ENCODE data around the gene ZNF574.

ZNF574 gene

GRCh38 chr19:42065511-42065910, 10.5 kb upstream of the ZNF574 start:
- Histone ChIP-seq H3K36me3 (ENCODE audit: low read depth) (no peaks in the 10 kb centered on the region), H3K4me3 (ENCODE audit: severe bottlenecking) (no peak overlapping the region), H3K4me1 (ENCODE audit: insufficient read depth, poor library complexity, severe bottlenecking) (no peaks in the 10 kb centered on the region), H3K27me3 (ENCODE audit: insufficient read depth, poor library complexity, severe bottlenecking) (peaks cover 21% of the 10 kb centered on the region), H3K27ac (ENCODE audit: poor library complexity, severe bottlenecking) (no peak overlapping the region), H3K9me3 (ENCODE audit: severe bottlenecking) (no peaks in the 10 kb centered on the region)
- no peak for TF ChIP-seq CTCF (IDR thresholded peaks at IDR 0.05; ENCODE audit: poor library complexity, severe bottlenecking)
- DNase-seq (ENCODE audit: low spot score) (no peak), ATAC-seq (ENCODE audit: low read depth) (no peak)

GRCh38 chr19:42066075-42066754, 9.8 kb upstream of the ZNF574 start:
- no peak for TF ChIP-seq CTCF (IDR thresholded peaks at IDR 0.05; ENCODE audit: poor library complexity, severe bottlenecking)
- DNase-seq (ENCODE audit: low spot score), result no peak
- no peaks in the 10 kb centered on the region for H3K9me3 ChIP-seq (ENCODE audit: severe bottlenecking)
- no peaks in the 10 kb centered on the region for H3K36me3 ChIP-seq (ENCODE audit: low read depth)
- peak; percentile 48; the same call in 2 of the 3 replicates for ATAC-seq (ENCODE audit: low read depth)
- H3K27me3 ChIP-seq (ENCODE audit: insufficient read depth, poor library complexity, severe bottlenecking), result peaks cover 21% of the 10 kb centered on the region
- H3K27ac ChIP-seq (ENCODE audit: poor library complexity, severe bottlenecking), result no peak overlapping the region
- no peak overlapping the region for H3K4me3 ChIP-seq (ENCODE audit: severe bottlenecking)
- H3K4me1 ChIP-seq (ENCODE audit: insufficient read depth, poor library complexity, severe bottlenecking), result no peaks in the 10 kb centered on the region

GRCh38 chr19:42067315-42067888, 8.6 kb upstream of the ZNF574 start:
- DNase-seq (ENCODE audit: low spot score) (no peak), ATAC-seq (ENCODE audit: low read depth) (no peak)
- H3K27me3 ChIP-seq (ENCODE audit: insufficient read depth, poor library complexity, severe bottlenecking), result peaks cover 21% of the 10 kb centered on the region
- no peaks in the 10 kb centered on the region for H3K4me1 ChIP-seq (ENCODE audit: insufficient read depth, poor library complexity, severe bottlenecking)
- no peak overlapping the region for H3K4me3 ChIP-seq (ENCODE audit: severe bottlenecking)
- H3K9me3 ChIP-seq (ENCODE audit: severe bottlenecking), result no peaks in the 10 kb centered on the region
- no peak for TF ChIP-seq CTCF (IDR thresholded peaks at IDR 0.05; ENCODE audit: poor library complexity, severe bottlenecking)
- H3K27ac ChIP-seq (ENCODE audit: poor library complexity, severe bottlenecking), result no peak overlapping the region
- no peaks in the 10 kb centered on the region for H3K36me3 ChIP-seq (ENCODE audit: low read depth)

GRCh38 chr19:42068361-42068755, 7.6 kb upstream of the ZNF574 start:
- DNase-seq (ENCODE audit: low spot score), result no peak
- Histone ChIP-seq H3K4me3 (ENCODE audit: severe bottlenecking) (no peak overlapping the region), H3K27ac (ENCODE audit: poor library complexity, severe bottlenecking) (no peak overlapping the region), H3K9me3 (ENCODE audit: severe bottlenecking) (no peaks in the 10 kb centered on the region), H3K4me1 (ENCODE audit: insufficient read depth, poor library complexity, severe bottlenecking) (no peaks in the 10 kb centered on the region), H3K36me3 (ENCODE audit: low read depth) (no peaks in the 10 kb centered on the region), H3K27me3 (ENCODE audit: insufficient read depth, poor library complexity, severe bottlenecking) (peaks cover 21% of the 10 kb centered on the region)
- no peak for TF ChIP-seq CTCF (IDR thresholded peaks at IDR 0.05; ENCODE audit: poor library complexity, severe bottlenecking)
- ATAC-seq (ENCODE audit: low read depth), result no peak

All from RWPE2 (cell line).